ENCODE results near the gene MPP4. TPM values are rescaled to one million over a fixed set of nuclear protein-coding genes. Genes with fewer than 3 reads are reported as not detected.

Gene MPP4
- total RNA-seq, 1 experiment from 2014 or later = not detected

GRCh38 chr2:201715459-201715858, 17.0 kb upstream of the MPP4 start:
- no peak overlapping the region for H3K4me3 ChIP-seq
- no TSS peak for BruUV-seq (replicated peaks)
- H3K4me1 ChIP-seq (replicated peaks; ENCODE audit: insufficient read depth) = no peaks in the 10 kb centered on the region
- no peak for TF ChIP-seq EZH2 (IDR thresholded peaks at IDR 0.05; ENCODE audit: low read depth)
- TF ChIP-seq, protein P1, sequence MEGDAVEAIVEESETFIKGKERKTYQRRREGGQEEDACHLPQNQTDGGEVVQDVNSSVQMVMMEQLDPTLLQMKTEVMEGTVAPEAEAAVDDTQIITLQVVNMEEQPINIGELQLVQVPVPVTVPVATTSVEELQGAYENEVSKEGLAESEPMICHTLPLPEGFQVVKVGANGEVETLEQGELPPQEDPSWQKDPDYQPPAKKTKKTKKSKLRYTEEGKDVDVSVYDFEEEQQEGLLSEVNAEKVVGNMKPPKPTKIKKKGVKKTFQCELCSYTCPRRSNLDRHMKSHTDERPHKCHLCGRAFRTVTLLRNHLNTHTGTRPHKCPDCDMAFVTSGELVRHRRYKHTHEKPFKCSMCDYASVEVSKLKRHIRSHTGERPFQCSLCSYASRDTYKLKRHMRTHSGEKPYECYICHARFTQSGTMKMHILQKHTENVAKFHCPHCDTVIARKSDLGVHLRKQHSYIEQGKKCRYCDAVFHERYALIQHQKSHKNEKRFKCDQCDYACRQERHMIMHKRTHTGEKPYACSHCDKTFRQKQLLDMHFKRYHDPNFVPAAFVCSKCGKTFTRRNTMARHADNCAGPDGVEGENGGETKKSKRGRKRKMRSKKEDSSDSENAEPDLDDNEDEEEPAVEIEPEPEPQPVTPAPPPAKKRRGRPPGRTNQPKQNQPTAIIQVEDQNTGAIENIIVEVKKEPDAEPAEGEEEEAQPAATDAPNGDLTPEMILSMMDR (conservative IDR thresholded peaks at IDR 0.05) = no peak
- H3K27ac ChIP-seq = no peak overlapping the region
- H3K79me2 ChIP-seq (ENCODE audit: low read depth) = no peaks in the 10 kb centered on the region
- intact Hi-C loops (cut with micrococcal nuclease; ENCODE audit: unreplicated experiment) = no loop called here
- no peaks in the 10 kb centered on the region; the same call in 1 of the 2 replicates for H3K36me3 ChIP-seq (ENCODE audit: low read depth)
- no peak for DNase-seq
- no peaks in the 10 kb centered on the region for H3K9me2 ChIP-seq (ENCODE audit: insufficient read depth)
- H3K4me2 ChIP-seq = no peak overlapping the region
- H3K9me3 ChIP-seq (ENCODE audit: insufficient read depth, low read depth) = no peaks in the 10 kb centered on the region
- H2AFZ ChIP-seq = no peak overlapping the region
- no peaks in the 10 kb centered on the region; the same call in 1 of the 2 replicates for H3F3A ChIP-seq (ENCODE audit: insufficient read depth, low read depth)
- H4K20me1 ChIP-seq (ENCODE audit: insufficient read depth) = no peaks in the 10 kb centered on the region
- ChIA-PET CTCF (no interaction called here), POLR2A (ENCODE audit: unreplicated experiment) (no interaction called here)
- no peaks in the 10 kb centered on the region for H3K27me3 ChIP-seq (ENCODE audit: insufficient read depth, low read depth)

GRCh38 chr2:201712726-201713125, 14.3 kb upstream of the MPP4 start:
- no TSS peak for BruUV-seq (replicated peaks)
- intact Hi-C loops (cut with micrococcal nuclease; ENCODE audit: unreplicated experiment) = no loop called here
- Histone ChIP-seq H3F3A (ENCODE audit: insufficient read depth, low read depth) (peaks cover 2% of the 10 kb centered on the region), H4K20me1 (ENCODE audit: insufficient read depth) (no peaks in the 10 kb centered on the region), H2AFZ (no peak overlapping the region), H3K36me3 (ENCODE audit: low read depth) (no peaks in the 10 kb centered on the region; the same call in 1 of the 2 replicates), H3K79me2 (ENCODE audit: low read depth) (no peaks in the 10 kb centered on the region), H3K9me3 (ENCODE audit: insufficient read depth, low read depth) (no peaks in the 10 kb centered on the region), H3K4me1 (replicated peaks; ENCODE audit: insufficient read depth) (no peaks in the 10 kb centered on the region), H3K27ac (no peak overlapping the region), H3K4me2 (no peak overlapping the region), H3K4me3 (no peak overlapping the region), H3K9me2 (ENCODE audit: insufficient read depth) (no peaks in the 10 kb centered on the region), H3K27me3 (ENCODE audit: insufficient read depth, low read depth) (no peaks in the 10 kb centered on the region)
- CTCF ChIA-PET = interaction anchor here (0.6 to 0.7 kb wide), 2 partner anchors 64 to 390 kb away, joined by 4 to 5 read pairs; no protein-coding TSS in a partner anchor
- POLR2A ChIA-PET (ENCODE audit: unreplicated experiment) = no interaction called here
- no peak for DNase-seq
- TF ChIP-seq, protein P1 (conservative IDR thresholded peaks at IDR 0.05) = no peak
- TF ChIP-seq EZH2 (IDR thresholded peaks at IDR 0.05; ENCODE audit: low read depth) = no peak

DNA sequence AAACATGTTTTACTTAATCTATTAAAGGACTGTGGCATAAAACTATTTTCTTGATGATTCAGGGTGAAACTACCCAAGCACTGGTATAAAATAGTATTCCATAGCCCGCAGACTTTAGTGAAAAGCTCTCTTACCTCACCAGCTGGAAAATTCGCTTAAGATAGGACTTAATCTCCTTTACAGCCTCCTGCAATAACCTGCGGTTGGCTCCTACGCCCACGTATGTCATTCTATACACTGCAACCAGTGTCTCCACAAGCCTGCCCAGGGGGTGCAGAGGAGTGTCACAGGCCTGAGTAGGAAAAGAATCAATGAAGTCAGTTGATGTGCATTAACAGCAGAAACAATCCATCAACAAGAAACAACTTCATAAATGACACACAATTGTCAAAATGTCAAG, 11.3 kb upstream of the MPP4 start:
- no peak overlapping the region for H3K4me3 ChIP-seq
- BruUV-seq (replicated peaks) = no TSS peak
- H3K9me3 ChIP-seq (ENCODE audit: insufficient read depth, low read depth) = no peaks in the 10 kb centered on the region
- POLR2A ChIA-PET (ENCODE audit: unreplicated experiment) = no interaction called here
- no peak overlapping the region for H3K4me2 ChIP-seq
- TF ChIP-seq EZH2 (IDR thresholded peaks at IDR 0.05; ENCODE audit: low read depth) = no peak
- TF ChIP-seq, protein P1 (conservative IDR thresholded peaks at IDR 0.05) = no peak
- no peaks in the 10 kb centered on the region for H3K27me3 ChIP-seq (ENCODE audit: insufficient read depth, low read depth)
- intact Hi-C loops (cut with micrococcal nuclease; ENCODE audit: unreplicated experiment) = loop anchor here (2.0 kb wide), 1 partner anchor 473 kb away; no protein-coding TSS in a partner anchor
- H4K20me1 ChIP-seq (ENCODE audit: insufficient read depth) = no peaks in the 10 kb centered on the region
- DNase-seq = no peak
- peaks cover 2% of the 10 kb centered on the region for H3F3A ChIP-seq (ENCODE audit: insufficient read depth, low read depth)
- H3K4me1 ChIP-seq (replicated peaks; ENCODE audit: insufficient read depth) = no peaks in the 10 kb centered on the region
- CTCF ChIA-PET = no interaction called here
- H2AFZ ChIP-seq = no peak overlapping the region
- H3K79me2 ChIP-seq (ENCODE audit: low read depth) = no peaks in the 10 kb centered on the region
- H3K9me2 ChIP-seq (ENCODE audit: insufficient read depth) = no peaks in the 10 kb centered on the region
- H3K36me3 ChIP-seq (ENCODE audit: low read depth) = peaks cover 8% of the 10 kb centered on the region
- no peak overlapping the region for H3K27ac ChIP-seq

Data from PC-9 (cell line).